Upper lobe of left lung (tissue), 4 donors: ENCODE results near the gene EEF1A2.

Experiments
- EP300 ChIP-seq, 4 donors: sonication (generic); formaldehyde crosslinking; IDR thresholded peaks; one replicate each; pipeline ENCODE4 v1.5.1; 2017; ENCODE audit warnings: antibody characterized with exemption in 4 of 4, control low read depth in 2 of 4
- POLR2A ChIP-seq, 4 donors: fragments of 450-650 bp; IDR thresholded peaks; one replicate each; pipeline ENCODE4 v1.5.1; 2016 to 2017; ENCODE audit warnings: antibody characterized with exemption in 4 of 4, mild to moderate bottlenecking in 2 of 4
- POLR2AphosphoS5 ChIP-seq, 2 donors: sonication (generic); formaldehyde crosslinking; IDR thresholded peaks; one replicate each; pipeline ENCODE4 v1.5.1; 2017; ENCODE audit warnings: antibody characterized with exemption in 2 of 2
- TF ChIP-seq, protein P1 (sequence below), 6 experiments: fragments of 450-650 bp in 4 of 6; fragments of 200-600 bp in 2 of 6; sonication (generic) in 2 of 6; IDR thresholded peaks; one replicate each; pipeline ENCODE4 v1.5.1; 2016 to 2019; ENCODE audit warnings: antibody characterized with exemption in 6 of 6

DNA sequence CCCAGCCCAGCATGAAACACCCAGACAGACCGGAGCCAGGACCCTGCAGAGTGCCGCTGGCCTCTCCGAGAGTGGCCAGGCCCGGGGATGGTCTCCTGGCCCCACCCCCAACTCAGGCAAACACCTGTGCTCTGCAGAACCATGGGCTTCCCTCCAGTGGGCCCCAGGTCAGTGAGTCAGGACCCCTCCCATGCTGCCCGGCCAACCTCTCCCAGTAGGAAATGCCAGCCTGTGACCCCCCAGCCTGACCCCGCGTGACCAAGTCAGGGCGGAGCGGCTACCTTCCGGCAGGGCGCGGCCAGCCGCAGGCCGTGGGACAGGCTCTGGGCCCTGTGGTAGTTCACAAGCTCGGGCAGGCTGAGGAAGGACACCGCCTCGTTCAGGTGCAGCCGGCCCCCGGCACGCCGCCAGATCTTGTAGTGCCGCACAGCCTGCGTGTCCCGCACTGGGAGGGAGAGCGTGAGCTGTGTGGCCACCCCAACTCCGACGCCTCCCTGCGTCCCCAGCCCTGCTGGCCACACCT lies 35.0 kb upstream of the EEF1A2 start:
- TF ChIP-seq, protein P1, sequence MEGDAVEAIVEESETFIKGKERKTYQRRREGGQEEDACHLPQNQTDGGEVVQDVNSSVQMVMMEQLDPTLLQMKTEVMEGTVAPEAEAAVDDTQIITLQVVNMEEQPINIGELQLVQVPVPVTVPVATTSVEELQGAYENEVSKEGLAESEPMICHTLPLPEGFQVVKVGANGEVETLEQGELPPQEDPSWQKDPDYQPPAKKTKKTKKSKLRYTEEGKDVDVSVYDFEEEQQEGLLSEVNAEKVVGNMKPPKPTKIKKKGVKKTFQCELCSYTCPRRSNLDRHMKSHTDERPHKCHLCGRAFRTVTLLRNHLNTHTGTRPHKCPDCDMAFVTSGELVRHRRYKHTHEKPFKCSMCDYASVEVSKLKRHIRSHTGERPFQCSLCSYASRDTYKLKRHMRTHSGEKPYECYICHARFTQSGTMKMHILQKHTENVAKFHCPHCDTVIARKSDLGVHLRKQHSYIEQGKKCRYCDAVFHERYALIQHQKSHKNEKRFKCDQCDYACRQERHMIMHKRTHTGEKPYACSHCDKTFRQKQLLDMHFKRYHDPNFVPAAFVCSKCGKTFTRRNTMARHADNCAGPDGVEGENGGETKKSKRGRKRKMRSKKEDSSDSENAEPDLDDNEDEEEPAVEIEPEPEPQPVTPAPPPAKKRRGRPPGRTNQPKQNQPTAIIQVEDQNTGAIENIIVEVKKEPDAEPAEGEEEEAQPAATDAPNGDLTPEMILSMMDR (IDR thresholded peaks at IDR 0.05): no peak
- TF ChIP-seq POLR2A (IDR thresholded peaks at IDR 0.05) (peak in 1 of 4 donors; percentile 37), POLR2AphosphoS5 (IDR thresholded peaks at IDR 0.05) (no peak), EP300 (IDR thresholded peaks at IDR 0.05) (no peak)
